ENCODE measurements around the gene MCTP1. TPM values are rescaled to one million over a fixed set of nuclear protein-coding genes. Genes with fewer than 3 reads are reported as not detected.

The MCTP1 gene
- total RNA-seq, 3 donors from 2014 or later = 22.8 to 57.8 (median 24.3) TPM

- Histone ChIP-seq H3K4me3 (no peak overlapping the region), H3K27me3 (no peaks in the 10 kb centered on the region), H3K9me3 (no peaks in the 10 kb centered on the region), H3K36me3 (no peaks in the 10 kb centered on the region), H3K4me1 (no peaks in the 10 kb centered on the region), H3K27ac (no peak overlapping the region)
- no peak for TF ChIP-seq POLR2A (IDR thresholded peaks at IDR 0.05)
- no peak for TF ChIP-seq POLR2AphosphoS5 (IDR thresholded peaks at IDR 0.05)
- no peak for TF ChIP-seq CTCF (IDR thresholded peaks at IDR 0.05)
- intact Hi-C loops (cut with DNase I; ENCODE audit: low total_unique reads) = no loop called here
- DNase-seq (ENCODE audit: low spot score in 2 of 2) = no peak
Measured at GRCh38 chr5:95223566-95224258, 61.2 kb downstream of the MCTP1 start.

DNA sequence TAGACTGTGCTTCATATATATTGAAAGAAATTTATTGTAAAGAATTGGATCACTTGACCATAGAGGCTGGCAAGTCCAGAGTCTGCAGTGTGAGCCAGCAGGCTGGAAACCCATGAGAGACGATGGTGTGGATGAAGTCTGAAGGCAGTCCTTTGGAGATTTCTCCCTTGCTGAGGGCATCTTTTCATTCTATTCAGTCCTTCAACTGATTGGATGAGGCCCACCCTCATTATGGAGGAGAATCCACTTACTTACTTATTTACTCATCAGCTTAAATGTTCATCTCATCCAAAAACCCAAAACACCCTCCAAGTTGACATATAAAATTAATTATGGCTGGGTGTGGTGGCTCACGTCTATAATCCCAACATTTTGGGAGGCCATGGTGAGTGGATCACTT lies 62.1 kb downstream of the MCTP1 start:
- intact Hi-C loops (cut with DNase I; ENCODE audit: low total_unique reads) = no loop called here
- DNase-seq (ENCODE audit: low spot score in 2 of 2) = no peak

DNA sequence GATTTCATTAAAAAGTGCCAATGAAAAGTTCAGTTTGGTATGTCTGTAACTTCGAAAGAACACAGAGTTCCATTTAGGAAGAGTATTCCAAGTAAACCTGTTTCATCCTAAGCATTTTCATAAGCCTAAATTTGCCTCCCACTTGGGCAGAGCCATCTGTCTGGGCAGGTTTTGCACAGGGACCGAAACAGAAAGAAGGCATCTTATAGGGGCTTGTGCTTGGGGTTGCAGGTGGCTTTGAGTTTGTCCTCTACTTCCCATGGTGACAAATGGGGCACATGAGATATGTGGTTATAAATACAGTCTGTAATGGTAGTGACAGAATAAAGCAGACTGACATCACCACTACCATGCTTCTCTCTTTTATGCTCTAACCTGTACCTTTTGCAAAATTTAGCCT lies 63.7 kb downstream of the MCTP1 start:
- Histone ChIP-seq H3K27me3 (no peaks in the 10 kb centered on the region), H3K4me1 (no peaks in the 10 kb centered on the region), H3K9me3 (no peaks in the 10 kb centered on the region), H3K27ac (no peak overlapping the region), H3K36me3 (no peaks in the 10 kb centered on the region), H3K4me3 (no peak overlapping the region)
- intact Hi-C loops (cut with DNase I; ENCODE audit: low total_unique reads) = no loop called here
- DNase-seq (ENCODE audit: low spot score in 2 of 2) = no peak
- no peak for TF ChIP-seq POLR2A (IDR thresholded peaks at IDR 0.05)
- no peak for TF ChIP-seq CTCF (IDR thresholded peaks at IDR 0.05)
- TF ChIP-seq POLR2AphosphoS5 (IDR thresholded peaks at IDR 0.05) = no peak

More for the DNA sequence above, 62.1 kb downstream of the MCTP1 start:
- H3K4me1 ChIP-seq = no peaks in the 10 kb centered on the region
- H3K27me3 ChIP-seq = no peaks in the 10 kb centered on the region
- H3K36me3 ChIP-seq = no peaks in the 10 kb centered on the region
- no peak overlapping the region for H3K4me3 ChIP-seq
- no peaks in the 10 kb centered on the region for H3K9me3 ChIP-seq
- H3K27ac ChIP-seq = no peak overlapping the region
- TF ChIP-seq CTCF (IDR thresholded peaks at IDR 0.05) = no peak
- TF ChIP-seq POLR2AphosphoS5 (IDR thresholded peaks at IDR 0.05) = no peak
- TF ChIP-seq POLR2A (IDR thresholded peaks at IDR 0.05) = no peak

- no peak for DNase-seq (ENCODE audit: low spot score in 2 of 2)
- Histone ChIP-seq H3K27me3 (no peaks in the 10 kb centered on the region), H3K36me3 (no peaks in the 10 kb centered on the region), H3K4me3 (no peak overlapping the region), H3K9me3 (no peaks in the 10 kb centered on the region), H3K4me1 (no peaks in the 10 kb centered on the region), H3K27ac (no peak overlapping the region)
- intact Hi-C loops (cut with DNase I; ENCODE audit: low total_unique reads) = no loop called here
- TF ChIP-seq POLR2AphosphoS5 (IDR thresholded peaks at IDR 0.05) (no peak), POLR2A (IDR thresholded peaks at IDR 0.05) (no peak), CTCF (IDR thresholded peaks at IDR 0.05) (no peak)
Measured at GRCh38 chr5:95220381-95220780, 64.5 kb downstream of the MCTP1 start.

DNA sequence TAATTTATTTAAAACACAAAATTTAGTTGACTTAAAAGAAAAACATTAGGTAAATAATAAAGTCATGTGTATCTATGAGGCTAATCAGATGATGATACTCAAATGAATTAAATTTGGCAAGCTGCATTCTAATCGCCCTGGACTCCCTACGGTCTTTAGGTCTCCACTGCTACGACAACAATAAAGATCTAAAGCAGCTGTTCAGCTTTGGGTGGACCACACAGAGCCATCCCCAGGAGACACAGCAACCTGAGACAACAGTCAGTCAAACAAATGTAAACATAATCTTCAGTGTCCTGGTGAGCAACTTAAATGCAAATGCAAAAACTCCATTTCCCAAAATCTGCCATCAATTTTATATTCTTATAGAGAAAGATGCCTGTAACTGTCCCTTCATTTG lies 65.5 kb downstream of the MCTP1 start:
- no peaks in the 10 kb centered on the region for H3K9me3 ChIP-seq
- no peaks in the 10 kb centered on the region for H3K36me3 ChIP-seq
- intact Hi-C loops (cut with DNase I; ENCODE audit: low total_unique reads) = no loop called here
- H3K27me3 ChIP-seq = no peaks in the 10 kb centered on the region
- no peak overlapping the region for H3K27ac ChIP-seq
- H3K4me3 ChIP-seq = no peak overlapping the region
- no peak for TF ChIP-seq CTCF (IDR thresholded peaks at IDR 0.05)
- no peak for TF ChIP-seq POLR2AphosphoS5 (IDR thresholded peaks at IDR 0.05)
- no peak for TF ChIP-seq POLR2A (IDR thresholded peaks at IDR 0.05)
- DNase-seq (ENCODE audit: low spot score in 2 of 2) = no peak
- no peaks in the 10 kb centered on the region for H3K4me1 ChIP-seq

Measured in breast epithelium (tissue), 4 donors.